Sciatic nerve (tissue), 1 donor: ENCODE data around the gene RAI2. TPM values are rescaled to one million over a fixed set of nuclear protein-coding genes. Genes with fewer than 3 reads are reported as not detected.

Experiments
- total RNA-seq: library from RNA; stranded (reverse); fragmentation: NEBNext Ultra II Directional; extraction: Animal tissue kit (Norgen Biotek cat#: 25700); gene quantifications from one replicate; pipeline ENCODE4 v1.2.1, GENCODE V29; 2021
- donor health status: DM: no; HTN: no; CAD: no.

RAI2 gene
- total RNA-seq, 1 donor from 2014 or later = 25.7 TPM

Other genes starting within 250 kb of the RAI2 start
- 17.8 TPM for gene SCML1, start 123.8 kb downstream of the RAI2 start, total RNA-seq